Pancreas (tissue), 10 donors: ENCODE measurements around the gene TENT5C. TPM values are rescaled to one million over a fixed set of nuclear protein-coding genes. Genes with fewer than 3 reads are reported as not detected.

Experiments
- ATAC-seq, 4 donors: fragments of 200-7000 bp; cut with Tn5 transposase; one replicate each; pipeline versions ENCODE4 v1.8.0 to v1.9.1; 2020; ENCODE audit warnings: mild to moderate bottlenecking in 4 of 4, moderate library complexity in 4 of 4
- DNase-seq, 6 donors: peaks; one replicate each; pipeline ENCODE4 v3.0.0-alpha.2; 2020
- FAIRE-seq: peaks from 2 replicates; lab custom pipeline; 2012; peaks lifted over from hg19 to GRCh38; lab: Jason Lieb, UNC
- H3K27ac ChIP-seq, 4 donors: fragments of 200-600 bp; sonication (generic); 1 replicate in 3 of 4; 2 replicates in 1 of 4; pipeline versions ENCODE4 v1.5.0 to v1.8.0; 2020
- H3K27me3 ChIP-seq, 4 donors: fragments of 200-600 bp; one replicate each; pipeline ENCODE4 v1.8.0; 2021
- H3K36me3 ChIP-seq, 3 donors: fragments of 200-600 bp; sonication (generic) in 1 of 3; one replicate each; pipeline versions ENCODE4 v1.5.0 to v1.8.0; 2020 to 2021
- H3K4me1 ChIP-seq, 3 donors: fragments of 200-600 bp; one replicate each; pipeline ENCODE4 v1.8.0; 2021
- H3K4me3 ChIP-seq, 4 donors: fragments of 200-600 bp; sonication (generic) in 2 of 4; one replicate each; pipeline versions ENCODE4 v1.5.0 to v1.8.0; 2020 to 2021
- H3K9me3 ChIP-seq, 4 donors: fragments of 200-600 bp; one replicate each; pipeline ENCODE4 v1.8.0; 2021
- CTCF ChIP-seq, 4 donors: fragments of 200-600 bp; sonication (generic) in 3 of 4; IDR thresholded peaks; one replicate each; pipeline versions ENCODE4 v1.5.0 to v1.8.0; 2021; ENCODE audit warnings: antibody characterized with exemption in 4 of 4
- WGBS, 2 donors: extraction: QIAGEN DNeasy Blood & Tissue Kit; methylation state at CpG; one replicate each; pipeline ENCODE4 v1.1.7; 2013; 5-methylcytosine and 5-hydroxymethylcytosine counted together
- intact Hi-C, 3 donors: fragments of 100-400 bp; cut with DNase I; formaldehyde crosslinking; loops; one replicate each; pipeline versions ENCODE4 v1.11.1 to v1.14.2; 2022
- polyA plus RNA-seq, 2 donors: library from polyadenylated mRNA; stranded (reverse); fragments of 200-250 nt; gene quantifications; one replicate each; pipeline ENCODE4 v1.2.3, GENCODE V29; 2013
- total RNA-seq, 6 donors: library from RNA; stranded (reverse); fragmentation: NEBNext Ultra II Directional in 4 of 6; extraction: Animal tissue kit (Norgen Biotek cat#: 25700) in 4 of 6; gene quantifications; one replicate each; pipeline versions ENCODE4 v1.2.1 to v1.2.4, GENCODE V29; 2021 to 2023
- donor health status: healthy with polysubstance abuse.
- donor health status: DM: no; HTN: no; CAD: no; lungs with moderate emphysema.
- donor health status: DM: no; HTN: no; CAD: no.
- donor health status: control.
- donor health status: control.
- donor health status: Bipolar disorder and iron deficiency.
- donor health status: DM: yes; HTN: yes; CAD: no.
- donor health status: DM: no; HTN: no; CAD: no.
- donor health status: DM: no; HTN: no; CAD: no.
- donor health status: DM: yes; HTN: yes; CAD: no.

The TENT5C gene
- total and polyA plus RNA-seq, 8 donors, result 6.7 to 68.1 (median 31.5) TPM

- Histone ChIP-seq H3K4me1 (peaks cover 0 to 7% (median 4%) of the 10 kb centered on the region in 3 donors), H3K36me3 (no peaks in the 10 kb centered on the region), H3K27me3 (no peaks in the 10 kb centered on the region), H3K27ac (no peak overlapping the region), H3K9me3 (no peaks in the 10 kb centered on the region), H3K4me3 (no peak overlapping the region)
- WGBS, 2 donors, result 85 to 87% methylated on average over 10 of the region's 10 CpGs
- intact Hi-C loops, result no loop called here
- DNase-seq (peak in 1 of 6 donors; percentile 1), ATAC-seq (no peak), FAIRE-seq (no peak)
- TF ChIP-seq CTCF (IDR thresholded peaks at IDR 0.05), result no peak
Observed at GRCh38 chr1:117579221-117579906, 26.5 kb upstream of the TENT5C start.

- Histone ChIP-seq H3K27ac (no peak overlapping the region), H3K27me3 (no peaks in the 10 kb centered on the region), H3K9me3 (no peaks in the 10 kb centered on the region), H3K4me1 (peaks cover 0 to 5% (median 4%) of the 10 kb centered on the region in 3 donors), H3K36me3 (no peaks in the 10 kb centered on the region), H3K4me3 (no peak overlapping the region)
- DNase-seq, result no peak
- TF ChIP-seq CTCF (IDR thresholded peaks at IDR 0.05), result no peak
- ATAC-seq, result no peak
- 59 to 90% methylated on average over 3 of the region's 3 CpGs for WGBS, 2 donors
- FAIRE-seq, result no peak
- intact Hi-C loops, result no loop called here
Observed at GRCh38 chr1:117580436-117580835, 25.4 kb upstream of the TENT5C start.

- intact Hi-C loops, result no loop called here
- ATAC-seq (no peak), DNase-seq (peak in 1 of 6 donors; percentile 1), FAIRE-seq (no peak)
- no peaks in the 10 kb centered on the region for H3K36me3 ChIP-seq
- 90% methylated on average over 2 of the region's 2 CpGs for WGBS, 2 donors
- no peaks in the 10 kb centered on the region for H3K27me3 ChIP-seq
- no peak for TF ChIP-seq CTCF (IDR thresholded peaks at IDR 0.05)
- no peak overlapping the region for H3K27ac ChIP-seq
- peaks cover 0 to 4% (median under 1%) of the 10 kb centered on the region in 3 donors for H3K4me1 ChIP-seq
- no peak overlapping the region for H3K4me3 ChIP-seq
- no peaks in the 10 kb centered on the region for H3K9me3 ChIP-seq
Observed at GRCh38 chr1:117580882-117581281, 25.0 kb upstream of the TENT5C start.

GRCh38 chr1:117581391-117581943, 24.4 kb upstream of the TENT5C start:
- H3K4me3 ChIP-seq, result no peak overlapping the region
- no peak for FAIRE-seq
- DNase-seq, result no peak
- no peaks in the 10 kb centered on the region for H3K9me3 ChIP-seq
- H3K36me3 ChIP-seq, result no peaks in the 10 kb centered on the region
- no peak overlapping the region for H3K27ac ChIP-seq
- no peaks in the 10 kb centered on the region for H3K4me1 ChIP-seq
- ATAC-seq, result peak in 2 of 4 donors; percentile 49 to 55
- TF ChIP-seq CTCF (IDR thresholded peaks at IDR 0.05), result no peak
- intact Hi-C loops, result no loop called here
- WGBS, 2 donors, result 76 to 89% methylated on average over 10 of the region's 10 CpGs
- no peaks in the 10 kb centered on the region for H3K27me3 ChIP-seq

- Histone ChIP-seq H3K4me1 (no peaks in the 10 kb centered on the region), H3K36me3 (no peaks in the 10 kb centered on the region), H3K9me3 (no peaks in the 10 kb centered on the region), H3K27me3 (no peaks in the 10 kb centered on the region), H3K27ac (no peak overlapping the region), H3K4me3 (no peak overlapping the region)
- TF ChIP-seq CTCF (IDR thresholded peaks at IDR 0.05), result no peak
- FAIRE-seq, result no peak
- no peak for DNase-seq
- intact Hi-C loops, result no loop called here
- no peak for ATAC-seq
- WGBS, 2 donors, result 51 to 82% methylated on average over 3 of the region's 3 CpGs
Observed at GRCh38 chr1:117582451-117582850, 23.4 kb upstream of the TENT5C start.
